Measurements from ENCODE around the gene LRFN3.

DNA sequence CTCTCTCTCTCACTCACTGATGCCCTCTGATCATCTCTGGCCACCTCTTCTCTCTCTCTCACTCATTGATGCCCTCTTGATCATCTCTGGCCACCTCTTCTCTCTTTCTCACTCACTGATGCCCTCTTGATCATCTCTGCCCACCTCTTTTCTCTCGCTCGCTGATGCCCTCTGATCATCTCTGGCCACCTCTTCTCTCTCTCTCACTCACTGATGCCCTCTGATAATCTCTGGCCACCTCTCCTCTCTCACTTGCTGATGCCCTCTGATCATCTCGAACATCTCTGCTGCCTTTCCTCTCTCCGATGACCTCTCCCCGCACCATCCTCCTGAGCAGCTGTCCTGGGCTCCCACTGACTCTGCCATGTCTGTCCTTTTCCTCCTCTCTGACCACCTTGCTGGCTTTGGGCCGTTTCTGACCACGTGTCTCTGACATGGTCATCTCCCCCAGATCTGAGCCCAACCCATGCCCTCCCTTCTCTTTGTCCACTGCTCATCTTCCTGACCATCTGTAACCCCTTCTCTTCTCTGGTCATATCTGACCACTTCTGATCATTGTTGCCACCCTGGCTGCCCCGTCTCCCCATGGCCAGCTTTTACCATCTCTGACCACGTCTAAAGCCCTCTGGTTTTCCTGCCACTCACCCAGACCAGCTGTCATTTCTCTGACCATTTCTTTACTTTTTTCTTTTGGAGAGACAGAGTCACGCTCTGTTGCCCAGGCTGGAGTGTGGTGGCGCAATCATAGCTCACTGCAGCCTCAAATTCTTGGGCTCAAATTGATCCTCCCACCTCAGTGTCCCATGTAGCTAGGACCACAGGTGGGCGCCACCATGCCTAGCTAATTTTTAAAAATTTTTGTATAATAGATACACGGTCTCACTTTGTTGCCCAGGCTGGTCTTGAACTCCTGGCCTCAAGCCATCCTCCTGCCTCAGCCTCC, 2.4 kb downstream of the LRFN3 start:
- TF ChIP-seq, protein P1, sequence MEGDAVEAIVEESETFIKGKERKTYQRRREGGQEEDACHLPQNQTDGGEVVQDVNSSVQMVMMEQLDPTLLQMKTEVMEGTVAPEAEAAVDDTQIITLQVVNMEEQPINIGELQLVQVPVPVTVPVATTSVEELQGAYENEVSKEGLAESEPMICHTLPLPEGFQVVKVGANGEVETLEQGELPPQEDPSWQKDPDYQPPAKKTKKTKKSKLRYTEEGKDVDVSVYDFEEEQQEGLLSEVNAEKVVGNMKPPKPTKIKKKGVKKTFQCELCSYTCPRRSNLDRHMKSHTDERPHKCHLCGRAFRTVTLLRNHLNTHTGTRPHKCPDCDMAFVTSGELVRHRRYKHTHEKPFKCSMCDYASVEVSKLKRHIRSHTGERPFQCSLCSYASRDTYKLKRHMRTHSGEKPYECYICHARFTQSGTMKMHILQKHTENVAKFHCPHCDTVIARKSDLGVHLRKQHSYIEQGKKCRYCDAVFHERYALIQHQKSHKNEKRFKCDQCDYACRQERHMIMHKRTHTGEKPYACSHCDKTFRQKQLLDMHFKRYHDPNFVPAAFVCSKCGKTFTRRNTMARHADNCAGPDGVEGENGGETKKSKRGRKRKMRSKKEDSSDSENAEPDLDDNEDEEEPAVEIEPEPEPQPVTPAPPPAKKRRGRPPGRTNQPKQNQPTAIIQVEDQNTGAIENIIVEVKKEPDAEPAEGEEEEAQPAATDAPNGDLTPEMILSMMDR (conservative IDR thresholded peaks at IDR 0.05 in 1 of 2, IDR thresholded peaks at IDR 0.05 in 1 of 2; ENCODE audit: low read depth in 1 of 2, low read length in 2 of 2): no peak
- no peak for TF ChIP-seq EZH2 (IDR thresholded peaks at IDR 0.05; ENCODE audit: low read length, missing control alignments)

Data from fibroblast of lung (primary cell).